KMS-11 (cell line): ENCODE data around the gene RETREG3.

ENCODE experiments used
- H2AFZ ChIP-seq: fragments of 200-600 bp; sonication (generic); 2 replicates; pipeline ENCODE4 v1.6.1; 2016; ENCODE audit warnings: antibody characterized with exemption, mixed run types, low read depth
- H3K27ac ChIP-seq: fragments of 200-600 bp; sonication (generic); 2 replicates; pipeline ENCODE4 v1.6.1; 2016; ENCODE audit warnings: mild to moderate bottlenecking, mixed run types
- H3K27me3 ChIP-seq: fragments of 200-600 bp; sonication (generic); 2 replicates; pipeline ENCODE4 v1.6.1; 2017; ENCODE audit warnings: mild to moderate bottlenecking, low read depth, mixed run types, moderate library complexity; ENCODE audit not compliant: insufficient read depth
- H3K36me3 ChIP-seq: fragments of 200-600 bp; sonication (generic); 2 replicates; pipeline ENCODE4 v1.6.1; 2017; ENCODE audit warnings: mild to moderate bottlenecking, mixed run types; ENCODE audit not compliant: insufficient read depth
- H3K4me1 ChIP-seq: fragments of 200-600 bp; sonication (generic); 2 replicates; pipeline ENCODE4 v1.6.1; 2016; ENCODE audit warnings: mild to moderate bottlenecking, low read depth, mixed run types; ENCODE audit not compliant: poor library complexity, severe bottlenecking
- H3K4me2 ChIP-seq: fragments of 200-600 bp; sonication (generic); 2 replicates; pipeline ENCODE4 v1.7.0; 2016; ENCODE audit warnings: mild to moderate bottlenecking, mixed run types
- H3K4me3 ChIP-seq: fragments of 200-600 bp; sonication (generic); IDR thresholded peaks from 2 replicates; pipeline ENCODE4 v1.6.1; 2017; ENCODE audit warnings: low read depth, low read length, mixed read lengths; ENCODE audit not compliant: insufficient read depth
- H3K79me2 ChIP-seq: fragments of 200-600 bp; sonication (generic); 2 replicates; pipeline ENCODE4 v1.6.1; 2016; ENCODE audit warnings: low read depth, mixed run types; ENCODE audit not compliant: insufficient read depth
- H3K9ac ChIP-seq: fragments of 200-600 bp; sonication (generic); 2 replicates; pipeline ENCODE4 v1.6.1; 2016; ENCODE audit warnings: mild to moderate bottlenecking, mixed run types
- H4K20me1 ChIP-seq: fragments of 200-600 bp; sonication (generic); 2 replicates; pipeline ENCODE4 v1.6.1; 2016; ENCODE audit warnings: mild to moderate bottlenecking, mixed run types; ENCODE audit not compliant: insufficient read depth
- CTCF ChIP-seq: fragments of 200-600 bp; sonication (generic); conservative IDR thresholded peaks from 2 replicates; pipeline ENCODE4 v1.6.1; 2017; ENCODE audit warnings: low read depth, mild to moderate bottlenecking, antibody characterized with exemption, low read length, moderate library complexity, mixed read lengths

The RETREG3 gene

DNA sequence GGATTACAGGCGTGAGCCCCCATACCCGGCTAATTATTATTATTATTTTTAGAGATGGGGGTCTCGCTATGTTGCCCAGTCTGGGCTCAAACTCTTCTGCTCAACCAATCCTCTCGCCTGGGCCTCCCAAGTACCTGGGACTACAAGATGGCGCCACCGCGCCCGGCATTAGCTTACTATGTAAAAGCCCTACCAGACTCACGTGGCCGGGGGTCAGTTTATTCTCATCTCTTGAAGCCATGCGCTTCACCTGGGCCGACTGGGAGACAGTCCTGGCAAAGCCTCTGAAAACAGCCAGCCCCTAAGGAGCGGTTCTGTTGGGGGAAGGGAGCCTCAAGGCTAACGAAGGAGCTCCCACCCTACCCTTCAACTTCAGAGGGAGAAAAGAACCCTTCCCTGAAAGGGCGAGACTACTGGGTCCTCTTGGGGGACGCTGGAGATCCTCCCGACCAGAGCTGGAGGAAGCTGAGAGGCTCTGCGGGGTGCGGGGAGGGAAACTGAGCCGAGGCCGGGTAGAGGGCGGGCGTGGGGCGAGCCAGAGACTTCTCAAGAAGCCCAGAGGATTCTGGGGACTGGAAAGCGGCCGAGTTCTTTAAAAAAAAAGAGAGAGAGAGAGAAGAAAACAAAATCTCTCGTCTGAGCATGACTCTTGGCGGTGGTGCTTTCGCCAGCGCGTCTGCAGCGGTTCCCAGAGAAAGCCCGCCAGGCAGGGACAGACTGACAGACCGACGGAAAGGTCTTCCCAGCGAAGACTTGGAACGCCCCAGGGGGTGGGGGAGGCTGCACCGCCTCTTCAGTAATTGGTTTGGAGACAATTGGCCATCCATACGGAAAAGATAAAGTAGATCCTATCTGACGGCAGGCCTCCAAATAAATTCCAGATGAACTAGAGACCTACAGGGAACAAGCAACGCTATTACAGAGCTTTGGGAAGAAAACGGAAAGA, 44.3 kb upstream of the RETREG3 start:
- Histone ChIP-seq H3K27me3 (no peaks in the 10 kb centered on the region), H3K4me1 (peaks cover 33% of the 10 kb centered on the region), H3K4me3 (no peak overlapping the region), H3K36me3 (no peaks in the 10 kb centered on the region), H3K27ac (no peak overlapping the region), H3K9ac (no peak overlapping the region), H4K20me1 (no peaks in the 10 kb centered on the region), H3K79me2 (no peaks in the 10 kb centered on the region), H3K4me2 (no peak overlapping the region), H2AFZ (no peak overlapping the region)
- no peak for TF ChIP-seq CTCF

- Histone ChIP-seq H3K9ac (no peak overlapping the region), H3K27me3 (no peaks in the 10 kb centered on the region), H3K4me3 (no peak overlapping the region), H2AFZ (no peak overlapping the region), H3K4me2 (no peak overlapping the region), H3K27ac (no peak overlapping the region), H3K36me3 (no peaks in the 10 kb centered on the region), H4K20me1 (no peaks in the 10 kb centered on the region), H3K4me1 (peaks cover 35% of the 10 kb centered on the region), H3K79me2 (no peaks in the 10 kb centered on the region)
- no peak for TF ChIP-seq CTCF
Observed at GRCh38 chr17:42651392-42651791, 42.2 kb upstream of the RETREG3 start.

GRCh38 chr17:42647778-42648177, 38.6 kb upstream of the RETREG3 start:
- Histone ChIP-seq H3K79me2 (no peaks in the 10 kb centered on the region), H2AFZ (0 out of 2 replicates have a peak overlapping the region, but pooled peaks have one; percentile 12), H3K9ac (no peak overlapping the region), H3K4me3 (no peak overlapping the region), H3K4me1 (peaks cover 24% of the 10 kb centered on the region), H3K36me3 (no peaks in the 10 kb centered on the region), H4K20me1 (no peaks in the 10 kb centered on the region), H3K27me3 (no peaks in the 10 kb centered on the region), H3K27ac (peak overlapping the region; percentile 21; the same call in 1 of the 2 replicates), H3K4me2 (peak overlapping the region; percentile 55)
- no peak for TF ChIP-seq CTCF

DNA sequence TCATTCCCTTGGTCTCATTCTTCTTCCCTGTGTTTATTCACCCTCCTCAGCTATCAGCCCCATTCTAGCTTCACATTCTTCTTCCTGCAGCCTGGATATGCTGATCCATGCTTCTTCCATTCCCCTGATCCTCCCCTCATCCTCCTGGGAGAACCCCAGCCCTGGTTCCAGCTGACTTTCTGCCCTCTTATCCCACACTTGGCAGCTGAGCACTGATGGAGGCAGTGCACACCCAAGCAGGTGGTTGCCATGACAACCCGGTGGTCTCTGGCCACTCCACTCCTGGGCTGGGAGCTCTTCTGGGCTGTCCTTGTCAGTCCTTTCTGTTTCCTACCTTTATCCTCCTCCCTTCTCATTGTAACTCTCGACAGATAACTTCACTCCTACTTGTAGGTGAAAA, 33.2 kb upstream of the RETREG3 start:
- no peaks in the 10 kb centered on the region for H3K36me3 ChIP-seq
- no peak overlapping the region for H2AFZ ChIP-seq
- no peaks in the 10 kb centered on the region for H3K79me2 ChIP-seq
- H3K4me2 ChIP-seq: no peak overlapping the region
- no peak overlapping the region for H3K4me3 ChIP-seq
- no peak for TF ChIP-seq CTCF
- no peak overlapping the region for H3K27ac ChIP-seq
- H3K9ac ChIP-seq: no peak overlapping the region
- H4K20me1 ChIP-seq: no peaks in the 10 kb centered on the region
- no peaks in the 10 kb centered on the region for H3K27me3 ChIP-seq
- peaks cover 12% of the 10 kb centered on the region for H3K4me1 ChIP-seq
